ENCODE results near the gene CSTF2.
A peak's percentile ranks its signal among the peaks of the same experiment; 100 is the strongest.
"Not testable (repeated sequence)": the region's sequence is repeated elsewhere in the genome, so short reads cannot be mapped to it uniquely, and the experiment has no call there.

The CSTF2 gene, protein sequence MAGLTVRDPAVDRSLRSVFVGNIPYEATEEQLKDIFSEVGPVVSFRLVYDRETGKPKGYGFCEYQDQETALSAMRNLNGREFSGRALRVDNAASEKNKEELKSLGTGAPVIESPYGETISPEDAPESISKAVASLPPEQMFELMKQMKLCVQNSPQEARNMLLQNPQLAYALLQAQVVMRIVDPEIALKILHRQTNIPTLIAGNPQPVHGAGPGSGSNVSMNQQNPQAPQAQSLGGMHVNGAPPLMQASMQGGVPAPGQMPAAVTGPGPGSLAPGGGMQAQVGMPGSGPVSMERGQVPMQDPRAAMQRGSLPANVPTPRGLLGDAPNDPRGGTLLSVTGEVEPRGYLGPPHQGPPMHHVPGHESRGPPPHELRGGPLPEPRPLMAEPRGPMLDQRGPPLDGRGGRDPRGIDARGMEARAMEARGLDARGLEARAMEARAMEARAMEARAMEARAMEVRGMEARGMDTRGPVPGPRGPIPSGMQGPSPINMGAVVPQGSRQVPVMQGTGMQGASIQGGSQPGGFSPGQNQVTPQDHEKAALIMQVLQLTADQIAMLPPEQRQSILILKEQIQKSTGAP
- total RNA-seq = 17.1 to 18.2 reads per million in 2 donors

DNA sequence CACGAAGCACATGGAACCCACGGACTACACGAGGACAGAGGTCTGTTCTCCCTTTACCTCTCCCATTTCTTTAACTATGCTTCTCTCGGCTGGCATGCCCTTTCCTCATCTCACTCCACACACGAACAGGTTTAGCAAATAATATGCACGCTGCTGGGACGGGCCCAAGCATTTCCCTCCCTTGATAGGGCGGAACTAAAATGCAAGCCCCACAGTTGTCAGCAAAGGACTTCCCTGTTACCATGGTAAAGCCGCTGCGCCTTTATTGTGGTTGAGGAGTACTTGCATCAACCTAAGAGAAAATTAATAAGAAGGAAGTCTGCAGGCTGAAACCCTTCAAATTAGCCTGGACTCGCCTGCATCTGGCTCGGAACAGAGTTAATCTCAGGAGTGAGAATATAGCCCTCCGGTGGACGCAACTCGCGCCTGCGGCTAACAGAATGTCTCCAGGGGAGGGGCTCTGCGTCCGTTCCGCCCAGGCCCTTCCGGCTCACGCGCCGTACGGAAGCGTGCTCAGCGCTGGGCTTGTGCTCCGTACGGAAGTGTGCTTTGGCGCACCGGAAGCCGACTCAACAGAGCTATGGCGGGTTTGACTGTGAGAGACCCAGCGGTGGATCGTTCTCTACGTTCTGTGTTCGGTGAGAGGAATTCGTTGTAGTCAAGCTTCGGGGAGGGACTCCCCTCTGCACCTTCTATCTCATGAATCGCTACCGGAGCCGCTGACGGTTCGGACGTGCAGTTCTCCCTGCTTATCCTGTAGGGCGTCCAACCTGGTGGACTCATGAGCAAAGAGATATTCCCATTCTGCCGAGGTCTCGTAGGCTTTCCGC is at the start of gene CSTF2:
Gene CSTF2 (plus strand): TSS at position 555 of the 830 bp plus-strand sequence. CDS start 26 bp downstream, at position 581.
- peak; percentile 47 to 92 (median 68) for DNase-seq

DNA sequence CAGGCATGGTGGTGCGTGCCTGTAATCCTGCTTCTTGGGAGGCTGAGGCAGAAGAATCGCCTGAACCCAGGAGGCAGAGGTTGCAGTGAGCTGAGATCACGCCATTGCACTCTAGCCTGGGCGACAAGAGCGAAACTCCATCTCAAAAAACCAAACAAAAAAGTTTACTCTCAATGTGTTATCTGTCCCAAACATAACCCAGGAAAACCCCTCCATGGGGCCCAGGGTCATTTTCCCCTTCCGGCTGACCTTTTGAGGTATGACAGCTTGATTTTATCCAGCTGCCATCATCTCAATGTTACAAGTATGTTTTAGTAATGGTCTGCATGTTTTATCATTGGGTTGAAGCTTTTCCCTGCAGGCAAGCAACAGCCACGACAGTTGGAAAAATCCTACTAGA is 23.8 kb upstream of the CSTF2 start:
- not testable (repeated sequence) for DNase-seq

DNA sequence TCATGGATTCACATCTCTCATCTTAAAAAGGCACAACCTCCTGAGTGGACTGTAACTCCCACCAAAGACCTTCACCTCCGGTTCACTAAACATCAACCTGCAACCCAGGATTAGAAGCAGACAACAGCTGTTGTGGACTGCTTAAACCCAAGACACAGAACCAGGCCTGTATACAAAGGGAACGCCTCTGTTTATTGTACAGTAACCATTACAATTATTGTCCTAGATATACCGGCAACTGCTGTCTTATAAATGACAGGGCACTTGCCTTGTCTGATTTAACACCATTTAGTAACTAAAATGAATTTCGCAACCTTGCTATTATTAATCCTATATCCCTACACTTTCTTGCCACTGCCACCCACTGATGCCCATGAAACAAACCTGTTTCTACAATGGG is 22.8 kb upstream of the CSTF2 start:
- DNase-seq = no peak

DNA sequence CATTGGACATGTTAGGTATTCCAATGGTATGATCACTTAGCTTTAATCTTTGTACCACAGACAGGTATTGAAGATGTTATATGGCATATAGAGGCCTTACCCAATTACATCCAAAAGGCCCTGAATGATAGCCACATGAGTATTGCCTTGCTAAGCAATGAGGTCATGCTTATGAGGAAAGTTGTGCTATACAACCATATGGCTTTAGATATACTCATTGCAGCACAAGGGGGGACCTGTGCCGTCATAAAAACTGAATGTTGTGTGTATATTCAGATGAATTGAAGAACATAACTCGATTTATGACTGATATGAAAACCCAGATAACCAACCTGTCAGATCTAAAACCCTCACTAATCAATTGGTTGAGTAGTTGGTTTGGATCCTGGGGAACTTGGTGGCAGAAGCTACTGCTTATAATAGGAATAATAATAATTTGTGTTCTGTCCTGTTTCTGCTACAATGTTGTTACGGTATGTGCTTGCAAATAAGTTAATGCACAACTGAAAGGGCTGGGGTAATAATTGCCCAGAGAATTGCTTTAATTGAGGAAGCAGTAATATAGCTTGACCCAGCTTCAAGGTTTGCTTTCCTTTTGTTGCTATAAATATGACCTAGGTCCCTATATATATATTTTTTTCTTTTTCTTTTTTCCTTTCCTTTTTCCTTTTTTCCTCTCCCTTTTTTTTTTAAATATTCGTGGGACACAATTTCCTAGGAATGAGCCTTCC is 21.5 kb upstream of the CSTF2 start:
- DNase-seq = no peak

DNA sequence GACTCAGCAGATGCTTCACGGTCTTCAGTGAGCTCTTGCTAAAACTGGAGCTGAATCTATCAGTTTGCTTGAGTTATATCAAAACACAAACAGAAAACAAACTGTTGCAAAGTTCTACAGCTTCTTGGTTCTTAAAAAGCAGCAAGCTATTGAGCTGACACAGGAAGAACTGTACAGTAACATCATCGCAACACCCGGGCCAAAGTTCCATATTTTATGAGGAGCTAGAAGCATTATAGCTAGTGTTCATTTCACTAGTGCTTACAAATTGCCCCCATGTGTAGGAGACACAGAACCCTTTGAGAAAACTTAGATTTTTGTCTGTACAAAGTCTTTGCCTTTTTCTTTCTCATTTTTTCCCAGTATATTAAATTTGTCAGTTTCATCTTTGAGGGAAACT is 17.3 kb upstream of the CSTF2 start:
- DNase-seq = no peak

DNA sequence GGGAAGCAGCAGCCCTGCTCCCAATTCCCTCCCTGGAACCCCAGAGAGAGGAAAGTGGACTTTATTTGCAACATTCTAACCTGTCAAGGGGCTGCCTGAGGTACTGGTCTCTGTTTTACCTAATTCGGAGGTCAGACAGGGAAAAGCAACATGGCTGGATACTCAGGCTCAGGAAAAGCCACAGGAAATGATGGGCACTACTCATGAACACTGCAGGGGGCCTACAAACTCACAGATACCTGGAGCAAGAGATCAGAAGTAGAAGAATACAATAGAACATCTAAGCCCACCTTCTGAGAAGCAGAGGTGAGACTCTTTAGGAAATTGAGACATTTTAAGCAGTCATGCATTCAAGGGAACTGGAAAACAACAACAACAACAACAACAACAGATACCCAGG is 15.4 kb upstream of the CSTF2 start:
- no peak for DNase-seq

DNA sequence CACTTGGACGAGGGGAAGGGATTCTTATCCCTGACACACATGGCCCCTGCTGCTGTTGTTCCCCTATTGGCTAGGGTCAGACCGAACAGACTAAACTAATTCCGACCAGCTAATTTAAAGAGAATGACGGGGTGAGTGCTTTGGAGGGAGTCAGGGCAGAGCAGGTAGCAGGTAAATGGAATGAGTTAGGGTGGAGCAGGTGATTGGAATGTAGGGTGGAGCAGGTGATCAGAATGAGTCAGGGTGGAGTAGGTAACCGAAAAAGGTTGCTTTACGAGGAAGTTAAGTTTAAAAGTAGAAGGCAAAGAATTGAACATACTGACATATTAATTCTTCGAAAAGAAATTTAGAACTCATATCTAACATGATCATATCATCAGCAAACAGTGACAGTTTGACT is 11.9 kb upstream of the CSTF2 start:
- not testable (repeated sequence) for DNase-seq

DNA sequence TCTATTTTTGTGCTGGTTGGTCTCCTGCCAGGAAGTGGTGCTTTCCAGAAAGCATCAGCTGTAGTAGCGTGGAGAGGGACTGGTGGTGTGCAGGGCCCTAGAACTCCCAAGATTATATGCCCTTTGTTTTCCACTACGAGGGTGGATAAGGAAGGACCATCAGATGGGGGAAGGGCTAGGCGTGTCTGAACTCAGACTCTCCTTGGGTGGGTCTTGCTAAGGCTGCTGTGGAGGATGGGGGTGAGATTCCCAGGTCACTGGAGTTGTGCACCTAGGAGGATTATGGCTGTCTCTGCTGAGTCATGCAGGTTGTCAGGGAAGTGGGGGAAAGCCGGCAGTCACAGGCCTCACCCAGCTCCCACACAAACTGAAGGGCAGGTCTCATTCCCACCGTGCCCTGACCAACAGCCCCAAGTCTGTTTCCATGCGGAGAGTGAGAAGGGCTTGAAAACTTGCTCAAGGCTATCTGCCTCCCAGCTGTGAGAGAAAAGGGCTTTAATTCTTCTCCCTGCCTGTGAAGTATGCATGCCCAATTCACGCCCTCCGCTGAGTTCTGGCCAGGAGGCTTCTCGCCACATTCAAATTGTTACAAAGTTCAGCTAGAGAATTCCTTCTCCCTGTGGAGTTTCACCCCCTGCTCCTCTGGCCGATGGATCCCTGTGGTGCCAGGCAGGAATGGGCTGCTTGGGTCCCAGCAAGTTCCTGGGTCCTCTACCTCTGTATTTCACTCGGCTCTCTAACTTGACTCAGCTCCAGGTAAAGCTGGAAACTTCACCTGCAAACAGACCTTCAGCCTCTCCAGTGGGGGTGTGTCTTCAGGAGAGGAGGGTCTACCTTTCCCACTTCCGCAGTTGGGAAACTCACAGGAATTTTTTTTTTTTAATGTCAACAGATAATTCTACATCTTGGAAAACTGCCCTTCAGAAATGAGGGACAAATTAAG is 7.7 kb upstream of the CSTF2 start:
- DNase-seq = no peak

DNA sequence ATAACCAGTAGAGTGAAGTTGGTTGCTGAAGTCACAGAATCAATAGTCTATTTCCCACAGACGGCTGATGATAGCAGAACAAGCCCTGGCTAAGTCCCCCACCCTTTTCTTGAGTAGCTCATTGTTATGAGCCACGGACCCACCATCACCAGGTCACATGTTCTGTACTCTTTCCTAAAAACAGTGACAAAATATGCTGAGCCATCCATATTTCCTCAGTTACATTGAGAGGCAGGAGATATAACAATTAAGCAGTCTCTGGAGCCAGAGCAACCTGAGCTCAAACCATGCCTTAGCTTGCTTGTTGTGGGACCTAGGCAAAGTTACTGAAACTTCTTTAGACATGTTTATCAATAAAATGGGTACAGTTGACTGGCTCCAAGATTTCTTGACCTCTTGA is 2.9 kb upstream of the CSTF2 start:
- DNase-seq = no peak

DNA sequence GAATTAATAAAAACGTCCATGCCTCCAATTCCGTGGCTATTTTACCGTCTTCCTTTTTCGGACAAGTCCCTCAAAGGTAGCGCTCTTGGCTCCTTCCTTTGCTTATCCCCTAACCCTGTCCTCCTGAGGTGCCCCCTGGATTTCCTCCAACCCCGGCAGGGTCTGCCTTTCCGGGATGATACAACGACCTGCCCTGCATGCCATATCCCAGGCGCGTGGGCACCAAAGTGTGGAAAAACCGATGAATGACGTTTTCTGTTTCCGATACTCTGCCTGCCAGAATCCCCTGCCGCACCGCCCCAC is 706 bp upstream of the CSTF2 start:
- no peak for DNase-seq

DNA sequence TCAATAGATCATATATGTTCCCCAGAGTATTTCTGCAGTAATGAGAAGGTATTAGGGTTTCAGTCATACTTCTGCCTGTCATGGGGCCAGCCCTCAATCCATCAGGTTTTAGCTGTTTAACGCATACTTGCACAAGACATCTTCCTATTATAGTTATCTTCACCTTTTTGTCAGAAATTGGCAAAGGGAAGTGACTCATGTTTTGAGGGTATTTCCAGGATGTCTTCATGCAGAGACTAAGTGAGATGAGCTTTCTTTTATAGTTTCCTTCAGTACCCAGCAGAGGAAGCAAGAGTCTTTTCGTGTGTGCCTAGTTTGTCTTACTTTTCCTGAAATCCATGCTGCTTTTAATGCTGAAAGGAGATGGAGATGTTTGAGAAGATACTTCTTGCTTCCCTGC is 9.5 kb downstream of the CSTF2 start:
- peak in 2 of 5 experiments; percentile 41 to 74 for DNase-seq

DNA sequence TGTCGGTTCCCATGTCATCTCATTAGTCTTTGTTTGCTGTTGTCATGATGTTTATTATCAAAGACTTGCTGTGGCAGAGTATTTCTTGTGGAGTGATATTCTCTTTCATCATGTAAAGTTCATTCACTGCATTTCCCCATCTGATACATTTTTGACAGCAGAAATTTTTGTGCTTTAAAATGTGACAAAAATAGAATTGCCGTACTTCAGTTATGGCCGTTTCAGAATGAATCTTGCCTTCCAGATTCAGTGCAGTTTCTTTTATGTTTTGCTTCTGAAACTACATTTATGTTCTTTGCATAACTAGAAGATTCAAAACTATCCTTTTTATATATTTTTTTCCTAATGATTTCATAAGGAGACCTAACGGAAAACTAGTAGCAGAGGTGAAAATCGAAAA is 10.0 kb downstream of the CSTF2 start:
- no peak for DNase-seq

DNA sequence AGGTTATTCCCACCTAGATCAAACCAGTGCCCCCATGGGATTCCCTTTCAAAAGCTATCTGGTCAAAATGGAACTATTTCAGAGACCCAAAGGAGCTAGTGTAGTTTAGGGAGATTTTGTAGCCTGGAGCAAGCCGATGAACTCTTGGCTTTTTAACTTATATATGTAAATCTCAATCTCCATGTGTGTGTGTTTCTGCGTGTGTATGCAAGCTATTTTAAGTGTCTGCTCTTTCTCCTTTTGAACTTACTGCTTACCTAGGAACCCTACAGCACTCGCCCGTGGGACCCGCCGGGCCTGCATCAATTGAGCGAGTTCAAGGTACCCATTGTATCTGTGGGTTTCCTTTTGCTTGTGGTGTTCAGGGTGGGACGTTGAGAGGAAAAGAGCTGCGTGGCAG is 10.4 kb downstream of the CSTF2 start:
- peak in 1 of 5 experiments; percentile 27 for DNase-seq

DNA sequence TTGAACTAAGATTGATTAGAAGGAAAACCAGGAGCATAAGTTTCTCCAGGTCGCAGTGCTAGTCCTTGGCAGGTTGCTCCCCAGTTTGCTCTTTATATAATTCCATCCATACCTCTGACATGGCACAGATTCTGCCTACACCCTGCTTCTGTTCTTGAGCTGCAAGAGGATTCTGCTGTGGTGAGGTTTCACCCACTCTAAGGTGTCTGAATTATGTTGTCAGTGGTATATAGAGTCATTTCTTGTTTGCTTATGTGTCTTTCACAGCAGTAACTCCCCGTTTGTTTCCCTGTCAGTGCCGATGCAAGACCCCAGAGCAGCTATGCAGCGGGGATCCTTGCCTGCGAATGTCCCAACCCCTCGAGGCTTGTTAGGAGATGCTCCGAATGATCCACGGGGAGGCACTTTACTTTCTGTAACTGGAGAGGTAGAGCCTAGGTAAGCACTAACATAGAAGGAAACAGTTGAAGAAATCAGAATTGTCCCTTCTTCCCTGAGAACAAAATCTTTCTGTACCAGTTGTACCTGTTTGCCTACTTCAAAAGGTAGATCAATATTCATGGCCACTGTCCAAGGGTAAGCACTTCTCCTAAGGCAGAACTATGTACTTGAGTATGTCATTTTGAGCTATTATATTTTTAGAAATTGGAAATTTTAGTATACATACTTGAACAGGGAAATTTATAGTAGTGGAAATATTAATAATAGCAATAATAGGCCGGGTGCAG is 11.2 kb downstream of the CSTF2 start:
- peak in 1 of 5 experiments; percentile 11 for DNase-seq

DNA sequence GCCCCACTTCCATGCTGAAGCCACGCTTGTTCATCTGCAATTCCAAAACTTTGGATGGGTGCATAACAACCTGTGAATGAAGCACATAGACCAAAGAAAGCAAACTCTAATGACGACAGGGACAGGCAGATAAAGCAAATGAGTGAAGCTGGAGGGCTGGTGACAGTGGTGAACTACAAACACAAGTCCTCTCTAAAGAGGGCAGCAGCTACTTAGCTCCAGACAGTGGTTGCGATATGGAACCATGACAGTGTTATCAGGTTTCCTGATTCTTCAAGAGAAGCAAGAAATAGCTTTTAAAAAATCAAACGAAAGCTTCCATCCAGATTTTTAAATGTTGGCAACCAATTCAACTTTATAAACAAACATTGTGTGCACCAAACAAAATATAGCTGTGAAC is 30.1 kb downstream of the CSTF2 start:
- no peak for DNase-seq

DNA sequence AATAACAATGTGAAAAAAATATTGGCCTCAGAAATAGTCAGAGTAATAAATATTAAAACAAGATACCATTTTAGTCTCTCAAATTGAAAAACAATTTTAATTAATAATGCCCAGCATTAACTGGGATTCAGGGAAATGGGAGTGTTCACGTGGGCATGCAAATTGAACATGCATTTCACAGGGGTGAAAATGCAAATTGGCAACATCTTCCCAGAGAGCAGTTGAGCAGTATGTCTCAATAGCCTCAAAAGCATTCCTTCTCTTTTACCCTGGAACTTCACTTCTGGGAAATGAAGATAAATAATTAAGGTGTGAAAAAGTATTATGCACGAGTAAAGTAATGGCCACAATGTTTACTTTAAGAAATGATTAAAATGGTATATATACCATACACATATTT is 32.6 kb downstream of the CSTF2 start:
- DNase-seq = no peak

DNA sequence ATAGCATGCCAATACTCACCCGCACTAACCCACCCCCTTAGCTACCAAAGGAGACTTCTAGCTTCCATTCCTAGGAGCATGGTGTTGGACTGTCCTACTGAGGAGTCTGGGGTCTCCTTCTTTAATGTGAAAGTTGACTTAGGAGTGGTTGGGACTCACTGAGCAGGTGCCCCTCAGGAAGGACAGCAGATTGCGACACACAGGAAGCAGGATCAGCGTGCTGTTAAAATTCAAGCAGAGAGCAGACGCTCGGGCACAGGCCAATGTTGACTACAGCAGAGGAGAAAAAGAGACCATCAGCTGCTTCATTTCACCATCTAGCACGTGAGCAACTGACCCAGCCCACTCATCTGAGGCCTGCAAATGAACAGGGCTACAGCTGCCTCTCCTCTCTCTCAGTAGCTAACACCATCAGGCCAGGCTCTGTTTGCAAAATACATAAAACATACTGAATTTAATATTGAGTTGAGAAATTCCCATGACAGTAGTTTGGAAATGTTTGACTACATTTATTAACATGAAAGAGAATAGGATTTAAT is 43.2 kb downstream of the CSTF2 start:
- DNase-seq = no peak

DNA sequence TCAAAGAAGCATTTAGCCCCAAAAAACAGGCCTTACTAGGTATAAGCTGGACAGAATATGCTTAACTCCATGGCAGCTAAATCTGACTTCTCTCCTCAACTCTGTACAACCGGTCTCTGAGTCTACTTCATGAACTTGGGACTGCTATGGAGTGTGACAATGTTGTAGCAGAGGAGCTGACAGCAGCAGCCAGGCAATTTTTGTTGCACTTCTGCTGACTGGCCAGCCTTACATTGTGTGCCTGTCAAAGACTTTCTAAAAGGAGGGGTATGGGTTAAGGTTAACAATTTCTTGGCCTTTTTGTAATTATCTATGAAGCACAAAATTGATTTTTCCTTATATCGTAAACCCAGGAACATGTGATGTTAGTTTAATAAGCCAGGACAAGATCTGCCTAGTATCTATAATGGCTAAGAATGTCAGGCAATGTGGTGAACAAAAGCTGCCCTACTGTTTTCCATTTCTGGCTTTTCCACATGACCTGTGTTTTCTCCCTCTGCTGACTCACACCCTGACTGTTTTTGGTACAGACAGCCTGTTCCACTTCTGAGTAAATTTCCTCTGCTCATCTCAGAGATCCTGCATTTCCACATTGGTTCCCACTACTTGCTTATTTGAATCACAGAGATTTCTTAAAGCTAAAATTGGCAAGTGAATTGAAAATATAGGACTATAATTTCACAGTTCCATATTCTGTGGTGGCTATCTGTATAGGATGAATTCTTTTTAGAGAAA is 44.6 kb downstream of the CSTF2 start:
- DNase-seq = no peak

DNA sequence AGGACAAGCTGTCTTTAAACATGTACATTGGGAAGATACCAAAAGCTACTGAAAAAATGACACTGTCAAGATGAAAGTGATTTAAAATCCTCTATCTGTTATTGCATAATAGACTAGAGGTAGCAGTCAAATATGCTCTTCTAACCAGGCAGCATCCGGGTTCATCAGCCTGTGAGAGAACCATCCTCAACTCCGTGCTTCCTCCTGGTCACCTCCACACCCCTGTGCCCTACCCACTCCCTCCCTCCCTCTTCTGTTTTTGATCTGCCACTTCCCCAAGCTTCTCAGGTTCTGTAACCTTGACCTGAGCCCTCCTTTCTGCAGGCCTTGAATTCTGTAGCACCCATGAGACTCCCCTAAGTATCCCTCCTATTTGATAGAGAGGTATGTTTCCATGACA is 48.1 kb downstream of the CSTF2 start:
- DNase-seq = no peak

DNA sequence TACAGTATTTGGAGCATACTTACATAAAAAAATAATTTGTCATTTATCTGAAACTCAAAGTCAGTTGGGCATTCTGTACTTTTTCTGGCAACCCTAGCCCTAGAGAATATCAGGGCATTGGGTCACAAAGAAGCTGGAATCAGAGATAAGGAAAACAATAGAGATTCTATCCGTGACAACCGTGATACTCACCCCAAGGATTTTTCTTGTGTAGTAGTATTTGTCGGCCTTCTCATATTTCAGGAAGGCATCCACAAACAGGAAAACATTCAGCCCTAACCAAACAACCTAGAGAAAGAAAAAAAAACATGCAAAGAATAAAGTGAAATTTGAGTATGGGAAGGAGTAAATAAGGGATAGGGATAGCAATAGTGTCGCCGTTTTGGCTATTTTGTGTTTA is 50.3 kb downstream of the CSTF2 start:
- DNase-seq = no peak

Data from T-helper 2 cell (primary cell).